Caco-2 (cell line): Measurements from ENCODE around the gene MT1B. TPM values are rescaled to one million over a fixed set of nuclear protein-coding genes. Genes with fewer than 3 reads are reported as not detected.

Source experiments
- BruUV-seq: library from RNA; stranded (reverse); fragments of 400-500 nt; replicated peaks from 2 replicates; lab custom pipeline; 2021; lab: Mats Ljungman, UMichigan
- CTCF ChIA-PET: fragments of 300-600 bp; sonication (Branson Sonifier 250); formaldehyde crosslinking; loops from one replicate; lab custom pipeline; 2022; ENCODE audit warnings: antibody characterized with exemption; lab: Charles Lee
- POLR2A ChIA-PET: fragments of 300-600 bp; sonication (Branson Sonifier 250); formaldehyde crosslinking; loops from one replicate; lab custom pipeline; 2022; ENCODE audit warnings: antibody characterized with exemption; lab: Charles Lee
- DNase-seq, 2 experiments: peaks; one replicate each; pipeline versions ENCODE4 v3.0.0 to v3.0.0-alpha.2; 2020 to 2022
- H3K27me3 ChIP-seq: replicated peaks from 2 replicates; pipeline ENCODE4 v1.6.0; 2011; ENCODE audit warnings: low read length; ENCODE audit not compliant: control insufficient read depth, insufficient read depth
- H3K36me3 ChIP-seq: 2 replicates; pipeline ENCODE4 v1.5.1; 2011; ENCODE audit warnings: low read length; ENCODE audit not compliant: control insufficient read depth, insufficient read depth
- H3K4me1 ChIP-seq: fragments of 250-450 bp; sonication (Bioruptor Pico); 2 replicates; pipeline ENCODE4 v1.5.1; 2020; ENCODE audit warnings: mild to moderate bottlenecking
- H3K4me3 ChIP-seq: 2 replicates; pipeline ENCODE4 v1.5.1; 2011; ENCODE audit warnings: low read depth, mild to moderate bottlenecking, control low read depth, low read length
- H3K9me3 ChIP-seq: fragments of 250-450 bp; sonication (Bioruptor Pico); 2 replicates; pipeline ENCODE4 v1.5.1; 2020; ENCODE audit warnings: mild to moderate bottlenecking, moderate library complexity
- H3K27ac Mint-ChIP-seq: one replicate; pipeline ENCODE4 v1.8.0; 2022; ENCODE audit warnings: mixed read lengths; ENCODE audit not compliant: unreplicated experiment
- H3K27me3 Mint-ChIP-seq: one replicate; pipeline ENCODE4 v1.8.0; 2022; ENCODE audit warnings: mixed read lengths; ENCODE audit not compliant: insufficient read depth, unreplicated experiment
- H3K36me3 Mint-ChIP-seq: one replicate; pipeline ENCODE4 v1.8.0; 2022; ENCODE audit warnings: mild to moderate bottlenecking, mixed read lengths; ENCODE audit not compliant: insufficient read depth, unreplicated experiment
- H3K4me1 Mint-ChIP-seq: one replicate; pipeline ENCODE4 v1.8.0; 2022; ENCODE audit warnings: low read depth, mixed read lengths; ENCODE audit not compliant: unreplicated experiment
- H3K4me3 Mint-ChIP-seq: one replicate; pipeline ENCODE4 v1.8.0; 2022; ENCODE audit warnings: mild to moderate bottlenecking, moderate library complexity, mixed read lengths; ENCODE audit not compliant: unreplicated experiment
- H3K9me3 Mint-ChIP-seq: one replicate; pipeline ENCODE4 v1.8.0; 2022; ENCODE audit warnings: mixed read lengths; ENCODE audit not compliant: unreplicated experiment
- intact Hi-C: fragments of 100-400 bp; cut with micrococcal nuclease; formaldehyde crosslinking; loops from one replicate; pipeline ENCODE4 v1.10.0; 2022; ENCODE audit not compliant: unreplicated experiment
- total RNA-seq: library from RNA; stranded (reverse); gene quantifications from 2 replicates; pipeline ENCODE4 v1.2.3, GENCODE V29; 2022
- TF ChIP-seq, protein P1 (sequence below), 2 experiments: fragments of 200-600 bp in 1 of 2; IDR thresholded peaks; 1 replicate in 1 of 2; 2 replicates in 1 of 2; pipeline versions ENCODE4 v1.5.1 to v1.8.0; 2011 to 2022; ENCODE audit warnings: antibody characterized with exemption in 1 of 2, control low read depth in 1 of 2, inconsistent platforms in 1 of 2, low read depth in 1 of 2, low read length in 1 of 2, mild to moderate bottlenecking in 1 of 2, moderate library complexity in 1 of 2; ENCODE audit not compliant: insufficient read depth in 1 of 2, severe bottlenecking in 1 of 2, unreplicated experiment in 1 of 2

MT1B gene
- total RNA-seq, 1 experiment from 2014 or later = not detected

GRCh38 chr16:56610609-56611111 is 41.0 kb upstream of the MT1B start:
- CTCF ChIA-PET = no interaction called here
- H3K27me3 ChIP-seq = no peaks in the 10 kb centered on the region; the same call in 1 of the 2 replicates
- no peaks in the 10 kb centered on the region for H3K9me3 Mint-ChIP-seq
- peaks cover 3% of the 10 kb centered on the region for H3K27me3 Mint-ChIP-seq
- TF ChIP-seq, protein P1, sequence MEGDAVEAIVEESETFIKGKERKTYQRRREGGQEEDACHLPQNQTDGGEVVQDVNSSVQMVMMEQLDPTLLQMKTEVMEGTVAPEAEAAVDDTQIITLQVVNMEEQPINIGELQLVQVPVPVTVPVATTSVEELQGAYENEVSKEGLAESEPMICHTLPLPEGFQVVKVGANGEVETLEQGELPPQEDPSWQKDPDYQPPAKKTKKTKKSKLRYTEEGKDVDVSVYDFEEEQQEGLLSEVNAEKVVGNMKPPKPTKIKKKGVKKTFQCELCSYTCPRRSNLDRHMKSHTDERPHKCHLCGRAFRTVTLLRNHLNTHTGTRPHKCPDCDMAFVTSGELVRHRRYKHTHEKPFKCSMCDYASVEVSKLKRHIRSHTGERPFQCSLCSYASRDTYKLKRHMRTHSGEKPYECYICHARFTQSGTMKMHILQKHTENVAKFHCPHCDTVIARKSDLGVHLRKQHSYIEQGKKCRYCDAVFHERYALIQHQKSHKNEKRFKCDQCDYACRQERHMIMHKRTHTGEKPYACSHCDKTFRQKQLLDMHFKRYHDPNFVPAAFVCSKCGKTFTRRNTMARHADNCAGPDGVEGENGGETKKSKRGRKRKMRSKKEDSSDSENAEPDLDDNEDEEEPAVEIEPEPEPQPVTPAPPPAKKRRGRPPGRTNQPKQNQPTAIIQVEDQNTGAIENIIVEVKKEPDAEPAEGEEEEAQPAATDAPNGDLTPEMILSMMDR (IDR thresholded peaks at IDR 0.05; ENCODE audit: insufficient read depth in 1 of 2, low read depth in 1 of 2, low read length in 1 of 2, severe bottlenecking in 1 of 2, unreplicated experiment in 1 of 2) = no peak
- no peaks in the 10 kb centered on the region for H3K36me3 Mint-ChIP-seq
- DNase-seq = no peak
- intact Hi-C loops = no loop called here
- H3K4me3 ChIP-seq = no peak overlapping the region
- H3K9me3 ChIP-seq = no peaks in the 10 kb centered on the region
- POLR2A ChIA-PET = no interaction called here
- peak overlapping the region; percentile 10 for H3K4me3 Mint-ChIP-seq
- peaks cover 25% of the 10 kb centered on the region for H3K4me1 Mint-ChIP-seq
- no TSS peak for BruUV-seq
- H3K27ac Mint-ChIP-seq = no peak overlapping the region
- H3K4me1 ChIP-seq = peaks cover 11% of the 10 kb centered on the region; the same call in 1 of the 2 replicates
- no peaks in the 10 kb centered on the region for H3K36me3 ChIP-seq

DNA sequence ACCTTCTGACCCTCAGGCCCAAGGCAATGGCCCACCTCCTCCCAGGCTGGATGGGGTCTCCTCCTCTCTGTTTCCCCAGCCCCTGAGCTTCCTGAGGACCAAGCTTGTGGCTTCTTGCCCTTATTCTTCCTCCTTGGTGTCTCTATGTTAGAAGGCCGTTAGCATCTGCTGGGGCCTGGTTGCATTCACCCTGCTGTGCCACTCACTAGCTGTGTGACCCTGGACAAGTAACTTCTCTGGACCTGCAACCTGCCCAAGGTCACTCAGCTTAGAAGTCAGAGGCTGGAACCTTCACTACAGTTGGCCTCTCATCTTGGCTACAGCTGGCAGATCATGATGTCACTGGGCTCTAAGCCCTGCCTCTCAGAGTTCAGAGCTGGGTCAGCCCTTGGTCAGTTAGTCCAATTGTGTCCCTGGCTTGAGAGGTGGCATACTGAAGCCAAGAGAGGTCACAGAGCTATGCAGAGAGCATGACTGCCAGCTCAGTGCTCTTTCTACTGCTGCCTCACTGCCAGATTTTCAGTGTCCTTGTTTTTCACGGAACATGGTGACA is 40.3 kb upstream of the MT1B start:
- TF ChIP-seq, protein P1 (IDR thresholded peaks at IDR 0.05; ENCODE audit: insufficient read depth in 1 of 2, low read depth in 1 of 2, low read length in 1 of 2, severe bottlenecking in 1 of 2, unreplicated experiment in 1 of 2) = no peak
- no TSS peak for BruUV-seq
- Mint-ChIP-seq H3K4me1 (peaks cover 25% of the 10 kb centered on the region), H3K27me3 (peaks cover 3% of the 10 kb centered on the region), H3K9me3 (no peaks in the 10 kb centered on the region), H3K4me3 (no peak overlapping the region), H3K27ac (no peak overlapping the region), H3K36me3 (no peaks in the 10 kb centered on the region)
- ChIA-PET CTCF (interaction anchor here (0.7 kb wide), 1 partner anchor 11 kb away, joined by 4 read pairs; no protein-coding TSS in a partner anchor), POLR2A (no interaction called here)
- Histone ChIP-seq H3K36me3 (no peaks in the 10 kb centered on the region), H3K9me3 (no peaks in the 10 kb centered on the region), H3K4me1 (peaks cover 11% of the 10 kb centered on the region; the same call in 1 of the 2 replicates), H3K4me3 (no peak overlapping the region), H3K27me3 (no peaks in the 10 kb centered on the region; the same call in 1 of the 2 replicates)
- no peak for DNase-seq
- intact Hi-C loops = no loop called here

DNA sequence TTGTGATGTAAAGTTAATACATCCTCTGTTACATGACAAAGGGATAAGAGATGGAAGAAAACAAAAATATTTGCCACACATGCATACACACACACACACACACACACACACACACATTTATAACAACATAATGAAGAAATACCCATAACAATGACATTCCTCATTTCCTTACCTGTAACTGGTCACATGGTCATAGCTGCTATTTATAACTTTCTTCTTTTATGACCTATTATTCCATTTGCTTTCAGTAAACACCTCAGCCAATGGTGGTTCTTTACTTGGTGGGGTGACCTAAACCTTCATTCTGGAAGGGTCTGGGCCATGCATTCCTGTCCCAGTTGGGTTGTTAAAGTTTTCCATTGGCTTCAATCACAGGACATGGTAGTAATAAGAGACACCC is 38.0 kb upstream of the MT1B start:
- H3K27me3 Mint-ChIP-seq = peaks cover 8% of the 10 kb centered on the region
- 0 out of 2 replicates have a peak, but pooled peaks cover 5% of the 10 kb centered on the region for H3K4me1 ChIP-seq
- ChIA-PET CTCF (no interaction called here), POLR2A (no interaction called here)
- H3K36me3 Mint-ChIP-seq = no peaks in the 10 kb centered on the region
- DNase-seq = no peak
- H3K4me3 Mint-ChIP-seq = no peak overlapping the region
- H3K4me3 ChIP-seq = no peak overlapping the region
- H3K4me1 Mint-ChIP-seq = peaks cover 17% of the 10 kb centered on the region
- intact Hi-C loops = no loop called here
- no peaks in the 10 kb centered on the region for H3K36me3 ChIP-seq
- no peaks in the 10 kb centered on the region for H3K9me3 Mint-ChIP-seq
- TF ChIP-seq, protein P1 (IDR thresholded peaks at IDR 0.05; ENCODE audit: insufficient read depth in 1 of 2, low read depth in 1 of 2, low read length in 1 of 2, severe bottlenecking in 1 of 2, unreplicated experiment in 1 of 2) = no peak
- peak overlapping the region; percentile 10 for H3K27ac Mint-ChIP-seq
- H3K27me3 ChIP-seq = no peaks in the 10 kb centered on the region; the same call in none of the 2 replicates
- no TSS peak for BruUV-seq
- no peaks in the 10 kb centered on the region for H3K9me3 ChIP-seq
